Measurements from ENCODE around the gene DSG2. TPM values are rescaled to one million over a fixed set of nuclear protein-coding genes. Genes with fewer than 3 reads are reported as not detected.

DSG2 gene
- total RNA-seq (2021; ENCODE audit: unreplicated experiment) (12.1 TPM), Bru-seq, nascent RNA (percentile 49 among the genes with signal in this experiment), BruChase-seq, experiment 1, labeled RNA remaining after a 2-hour chase (percentile 50 among the genes with signal in this experiment), BruChase-seq, experiment 2, labeled RNA remaining after a 6-hour chase (percentile 64 among the genes with signal in this experiment)
- polyA plus RNA-seq (2012; ENCODE audit: insufficient read length): 4.8 TPM
- long read RNA-seq, full-length matches to known transcripts: 27 of 38 reads
- long read RNA-seq, partial matches to known transcripts: 5 of 38 reads
- long read RNA-seq, other reads (novel, unspliced or antisense): 6 of 38 reads

DNA sequence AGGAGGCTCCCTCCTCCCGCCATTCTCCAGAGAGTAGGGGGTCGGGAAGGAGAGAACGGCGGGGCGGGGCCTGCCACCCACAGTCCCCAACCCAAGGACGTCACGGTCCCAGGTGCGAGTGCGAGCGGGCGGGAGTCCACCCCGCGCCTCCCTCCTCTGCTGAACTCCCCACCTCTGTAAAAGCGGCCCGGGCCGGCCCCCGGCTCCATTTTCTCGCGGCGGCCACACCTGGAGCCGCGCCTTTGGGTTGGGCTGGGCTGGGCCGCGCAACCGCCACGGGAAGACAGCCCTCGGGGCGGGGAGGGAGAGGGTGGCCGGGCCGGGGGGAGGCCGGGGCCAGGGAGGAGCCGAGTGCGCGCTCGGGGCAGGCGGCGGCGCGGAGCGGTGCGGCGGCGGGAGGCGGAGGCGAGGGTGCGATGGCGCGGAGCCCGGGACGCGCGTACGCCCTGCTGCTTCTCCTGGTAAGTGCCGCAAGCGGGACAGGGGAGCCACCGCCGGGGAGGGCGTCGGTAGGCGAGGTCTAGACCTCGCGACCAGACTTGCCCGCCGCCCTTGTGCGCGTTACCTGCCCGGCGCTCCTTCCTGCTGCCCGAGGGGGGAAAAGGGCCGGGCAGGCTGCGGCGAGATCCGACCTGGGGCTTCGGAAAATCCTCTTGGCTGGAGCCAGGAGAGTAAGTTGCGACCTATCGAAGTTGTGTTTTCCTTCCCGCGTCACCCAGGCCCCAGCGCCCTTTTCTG is at the start of gene DSG2:
DSG2 (plus strand) TSS at position 342 of the 738 bp plus-strand sequence; CDS start at position 417, 75 bp downstream.
- ATAC-seq (peak; percentile 93), DNase-seq (ENCODE audit: low read depth, low spot score) (no peak)
- peak within 1 kb of the TSS; percentile 34; the same call in 1 of the 2 replicates for H3K27ac ChIP-seq (ENCODE audit: low read length)
- H3K4me3 ChIP-seq (ENCODE audit: low read depth in 2 of 2, low read length in 2 of 2): peak within 1 kb of the TSS; percentile 52 to 74
- no peaks in the 10 kb centered on the region; the same call in 1 of the 2 replicates for H3K27me3 ChIP-seq (ENCODE audit: control insufficient read depth, insufficient read depth, low read length)
- no TSS peak for BruUV-seq (replicated peaks)
- intact Hi-C loops (cut with micrococcal nuclease; ENCODE audit: unreplicated experiment): no loop called here
- in situ Hi-C loops (cut with HindIII; ENCODE audit: low pct_unique_long_range_greater_than_20kb, low sequenced_read_pairs): no loop called here
- H3K4me1 ChIP-seq (ENCODE audit: control insufficient read depth, insufficient read depth, low read length): peaks cover 6% of the 10 kb centered on the region
- TF ChIP-seq SIN3A (IDR thresholded peaks at IDR 0.05; ENCODE audit: borderline replicate concordance, insufficient read depth, low read depth, low read length) (no peak), TCF7L2 (IDR thresholded peaks at IDR 0.05; ENCODE audit: low read depth, low read length) (no peak)
- TF ChIP-seq, protein P1, sequence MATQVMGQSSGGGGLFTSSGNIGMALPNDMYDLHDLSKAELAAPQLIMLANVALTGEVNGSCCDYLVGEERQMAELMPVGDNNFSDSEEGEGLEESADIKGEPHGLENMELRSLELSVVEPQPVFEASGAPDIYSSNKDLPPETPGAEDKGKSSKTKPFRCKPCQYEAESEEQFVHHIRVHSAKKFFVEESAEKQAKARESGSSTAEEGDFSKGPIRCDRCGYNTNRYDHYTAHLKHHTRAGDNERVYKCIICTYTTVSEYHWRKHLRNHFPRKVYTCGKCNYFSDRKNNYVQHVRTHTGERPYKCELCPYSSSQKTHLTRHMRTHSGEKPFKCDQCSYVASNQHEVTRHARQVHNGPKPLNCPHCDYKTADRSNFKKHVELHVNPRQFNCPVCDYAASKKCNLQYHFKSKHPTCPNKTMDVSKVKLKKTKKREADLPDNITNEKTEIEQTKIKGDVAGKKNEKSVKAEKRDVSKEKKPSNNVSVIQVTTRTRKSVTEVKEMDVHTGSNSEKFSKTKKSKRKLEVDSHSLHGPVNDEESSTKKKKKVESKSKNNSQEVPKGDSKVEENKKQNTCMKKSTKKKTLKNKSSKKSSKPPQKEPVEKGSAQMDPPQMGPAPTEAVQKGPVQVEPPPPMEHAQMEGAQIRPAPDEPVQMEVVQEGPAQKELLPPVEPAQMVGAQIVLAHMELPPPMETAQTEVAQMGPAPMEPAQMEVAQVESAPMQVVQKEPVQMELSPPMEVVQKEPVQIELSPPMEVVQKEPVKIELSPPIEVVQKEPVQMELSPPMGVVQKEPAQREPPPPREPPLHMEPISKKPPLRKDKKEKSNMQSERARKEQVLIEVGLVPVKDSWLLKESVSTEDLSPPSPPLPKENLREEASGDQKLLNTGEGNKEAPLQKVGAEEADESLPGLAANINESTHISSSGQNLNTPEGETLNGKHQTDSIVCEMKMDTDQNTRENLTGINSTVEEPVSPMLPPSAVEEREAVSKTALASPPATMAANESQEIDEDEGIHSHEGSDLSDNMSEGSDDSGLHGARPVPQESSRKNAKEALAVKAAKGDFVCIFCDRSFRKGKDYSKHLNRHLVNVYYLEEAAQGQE (IDR thresholded peaks at IDR 0.05; ENCODE audit: insufficient read depth in 1 of 2, low read depth in 2 of 2, low read length in 1 of 2): no peak
- ChIA-PET CTCF (no interaction called here), POLR2A (no interaction called here)
- peaks cover 4% of the 10 kb centered on the region; the same call in 1 of the 2 replicates for H3K36me3 ChIP-seq (ENCODE audit: control insufficient read depth, insufficient read depth, low read length)
- no peaks in the 10 kb centered on the region for H3K9me3 ChIP-seq (ENCODE audit: control insufficient read depth, insufficient read depth, low read depth, low read length)

DNA sequence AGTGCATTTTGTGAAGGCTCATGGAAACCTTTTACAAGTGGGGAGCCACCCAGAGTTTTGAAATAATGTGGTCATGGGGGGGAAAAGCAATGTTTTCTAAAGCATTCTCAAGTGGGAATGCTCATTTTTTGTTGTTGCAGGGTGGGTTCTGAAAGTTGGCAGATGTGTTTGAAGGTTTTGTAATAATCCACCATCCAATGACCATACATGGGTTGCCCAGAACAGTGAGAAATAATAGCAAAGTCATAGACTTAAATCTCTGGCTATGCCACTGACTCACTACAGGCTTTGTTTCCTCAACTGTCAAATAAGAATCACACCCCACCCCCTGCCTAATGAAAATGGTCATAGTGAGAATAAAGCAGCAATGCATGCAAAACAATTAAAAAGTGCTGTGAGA is 47.6 kb upstream of the DSG2 start:
- ChIA-PET CTCF (no interaction called here), POLR2A (no interaction called here)
- intact Hi-C loops (cut with micrococcal nuclease; ENCODE audit: unreplicated experiment) (no loop called here), in situ Hi-C loops (cut with HindIII; ENCODE audit: low pct_unique_long_range_greater_than_20kb, low sequenced_read_pairs) (no loop called here)
- H3K9me3 ChIP-seq (ENCODE audit: control insufficient read depth, insufficient read depth, low read depth, low read length): no peaks in the 10 kb centered on the region
- H3K27me3 ChIP-seq (ENCODE audit: control insufficient read depth, insufficient read depth, low read length): no peaks in the 10 kb centered on the region
- H3K27ac ChIP-seq (ENCODE audit: low read length): no peak overlapping the region
- BruUV-seq (replicated peaks): no TSS peak
- no peak overlapping the region for H3K4me3 ChIP-seq (ENCODE audit: low read depth in 2 of 2, low read length in 2 of 2)
- no peaks in the 10 kb centered on the region for H3K4me1 ChIP-seq (ENCODE audit: control insufficient read depth, insufficient read depth, low read length)
- no peak for ATAC-seq
- no peak for DNase-seq (ENCODE audit: low read depth, low spot score)
- H3K36me3 ChIP-seq (ENCODE audit: control insufficient read depth, insufficient read depth, low read length): no peaks in the 10 kb centered on the region
- TF ChIP-seq POLR2AphosphoS5 (IDR thresholded peaks at IDR 0.05; ENCODE audit: low read depth, low read length): no peak
- no peak for TF ChIP-seq TCF7L2 (IDR thresholded peaks at IDR 0.05; ENCODE audit: low read depth, low read length)
- no peak for TF ChIP-seq SIN3A (IDR thresholded peaks at IDR 0.05; ENCODE audit: borderline replicate concordance, insufficient read depth, low read depth, low read length)
- TF ChIP-seq, protein P1 (IDR thresholded peaks at IDR 0.05; ENCODE audit: insufficient read depth in 1 of 2, low read depth in 2 of 2, low read length in 1 of 2): no peak
- TF ChIP-seq, protein P2, sequence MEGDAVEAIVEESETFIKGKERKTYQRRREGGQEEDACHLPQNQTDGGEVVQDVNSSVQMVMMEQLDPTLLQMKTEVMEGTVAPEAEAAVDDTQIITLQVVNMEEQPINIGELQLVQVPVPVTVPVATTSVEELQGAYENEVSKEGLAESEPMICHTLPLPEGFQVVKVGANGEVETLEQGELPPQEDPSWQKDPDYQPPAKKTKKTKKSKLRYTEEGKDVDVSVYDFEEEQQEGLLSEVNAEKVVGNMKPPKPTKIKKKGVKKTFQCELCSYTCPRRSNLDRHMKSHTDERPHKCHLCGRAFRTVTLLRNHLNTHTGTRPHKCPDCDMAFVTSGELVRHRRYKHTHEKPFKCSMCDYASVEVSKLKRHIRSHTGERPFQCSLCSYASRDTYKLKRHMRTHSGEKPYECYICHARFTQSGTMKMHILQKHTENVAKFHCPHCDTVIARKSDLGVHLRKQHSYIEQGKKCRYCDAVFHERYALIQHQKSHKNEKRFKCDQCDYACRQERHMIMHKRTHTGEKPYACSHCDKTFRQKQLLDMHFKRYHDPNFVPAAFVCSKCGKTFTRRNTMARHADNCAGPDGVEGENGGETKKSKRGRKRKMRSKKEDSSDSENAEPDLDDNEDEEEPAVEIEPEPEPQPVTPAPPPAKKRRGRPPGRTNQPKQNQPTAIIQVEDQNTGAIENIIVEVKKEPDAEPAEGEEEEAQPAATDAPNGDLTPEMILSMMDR (IDR thresholded peaks at IDR 0.05): no peak

All from Panc1 (cell line).